HEK293T (cell line): ENCODE data around the gene AHNAK.

ENCODE experiments used
- CTCF ChIA-PET: fragments of 350-600 bp; formaldehyde crosslinking; extraction: SDS; loops from one replicate; lab custom pipeline; 2021; ENCODE audit warnings: antibody characterized with exemption, inconsistent platforms; lab: Yijun Ruan, JAX
- POLR2A ChIA-PET: fragments of 350-600 bp; formaldehyde crosslinking; extraction: SDS; loops from one replicate; lab custom pipeline; 2020; ENCODE audit warnings: antibody characterized with exemption, inconsistent platforms; lab: Yijun Ruan, JAX
- DNase-seq: peaks from one replicate; pipeline ENCODE4 v3.0.0; 2012; ENCODE audit warnings: mixed read lengths; ENCODE audit errors: extremely low spot score
- ARNT ChIP-seq: fragments of 450-650 bp; IDR thresholded peaks from 2 replicates; pipeline ENCODE4 v1.6.1; 2017; ENCODE audit warnings: mild to moderate bottlenecking
- BHLHE40 ChIP-seq: fragments of 450-650 bp; IDR thresholded peaks from 2 replicates; pipeline ENCODE4 v1.6.1; 2016; ENCODE audit warnings: mild to moderate bottlenecking, moderate library complexity, borderline replicate concordance
- CTBP1 ChIP-seq: fragments of 450-650 bp; IDR thresholded peaks from 2 replicates; pipeline ENCODE4 v1.6.1; 2016; ENCODE audit warnings: borderline replicate concordance
- ELF4 ChIP-seq: fragments of 450-650 bp; IDR thresholded peaks from 2 replicates; pipeline ENCODE4 v1.6.1; 2017; ENCODE audit warnings: antibody characterized with exemption
- FOXA1 ChIP-seq: fragments of 450-650 bp; IDR thresholded peaks from 2 replicates; pipeline ENCODE4 v1.6.1; 2016; ENCODE audit warnings: mild to moderate bottlenecking
- FOXK2 ChIP-seq: fragments of 450-650 bp; IDR thresholded peaks from 2 replicates; pipeline ENCODE4 v1.6.1; 2016; ENCODE audit warnings: mild to moderate bottlenecking
- FOXM1 ChIP-seq: fragments of 450-650 bp; IDR thresholded peaks from 2 replicates; pipeline ENCODE4 v1.6.1; 2017; ENCODE audit warnings: mild to moderate bottlenecking, borderline replicate concordance
- HDGF ChIP-seq: fragments of 450-650 bp; IDR thresholded peaks from 2 replicates; pipeline ENCODE4 v1.6.1; 2017; ENCODE audit warnings: antibody characterized with exemption, borderline replicate concordance
- L3MBTL2 ChIP-seq: fragments of 450-650 bp; conservative IDR thresholded peaks from 2 replicates; pipeline ENCODE4 v1.6.1; 2016; ENCODE audit warnings: mild to moderate bottlenecking
- LEF1 ChIP-seq: fragments of 450-650 bp; IDR thresholded peaks from 2 replicates; pipeline ENCODE4 v1.6.1; 2017; ENCODE audit warnings: mild to moderate bottlenecking, borderline replicate concordance
- NFRKB ChIP-seq: fragments of 450-650 bp; IDR thresholded peaks from 2 replicates; pipeline ENCODE4 v1.6.1; 2016; ENCODE audit warnings: mild to moderate bottlenecking, moderate library complexity
- PKNOX1 ChIP-seq: fragments of 450-650 bp; IDR thresholded peaks from 2 replicates; pipeline ENCODE4 v1.6.1; 2016
- SP1 ChIP-seq: fragments of 450-650 bp; IDR thresholded peaks from 2 replicates; pipeline ENCODE4 v1.6.1; 2017
- SUZ12 ChIP-seq: fragments of 450-650 bp; IDR thresholded peaks from 2 replicates; pipeline ENCODE4 v1.6.1; 2016; ENCODE audit warnings: mild to moderate bottlenecking
- TARDBP ChIP-seq: fragments of 450-650 bp; IDR thresholded peaks from 2 replicates; pipeline ENCODE4 v1.6.1; 2016
- ZNF384 ChIP-seq: fragments of 450-650 bp; IDR thresholded peaks from 2 replicates; pipeline ENCODE4 v1.6.1; 2016

Gene AHNAK

GRCh38 chr11:62559204-62559603, 12.6 kb upstream of the AHNAK start:
- TF ChIP-seq NFRKB (no peak), ZNF384 (no peak), ARNT (no peak), BHLHE40 (no peak), HDGF (no peak), SP1 (no peak), TARDBP (no peak), FOXA1 (no peak)
- ChIA-PET POLR2A (interaction anchor here (1.0 to 4.9 kb wide), 3 partner anchors 14 to 32 kb away, joined by 3 to 40 read pairs (median 9); partner anchors contain the start of genes EEF1G and TUT1), CTCF (interaction anchor here (1.1 to 2.4 kb wide), 4 partner anchors 14 to 135 kb away, joined by 4 to 9 read pairs (median 6); partner anchors contain the start of gene EEF1G)
- DNase-seq = no peak

- TF ChIP-seq FOXK2 (no peak), FOXA1 (no peak), FOXM1 (no peak), CTBP1 (no peak), ARNT (no peak), BHLHE40 (no peak), ZNF384 (no peak), LEF1 (no peak), SP1 (no peak), ELF4 (no peak), NFRKB (no peak), HDGF (no peak), L3MBTL2 (no peak), SUZ12 (no peak)
- ChIA-PET CTCF (interaction anchor here (1.1 to 1.2 kb wide), 2 partner anchors 15 to 134 kb away, joined by 4 to 5 read pairs; no protein-coding TSS in a partner anchor), POLR2A (interaction anchor here (1.0 to 4.9 kb wide), 3 partner anchors 14 to 33 kb away, joined by 3 to 40 read pairs (median 9); partner anchors contain the start of genes EEF1G and TUT1)
- DNase-seq = no peak
These were observed 12.1 kb upstream of the AHNAK start for GRCh38 chr11:62558669-62559068.

GRCh38 chr11:62556875-62557631, 10.4 kb upstream of the AHNAK start:
- TF ChIP-seq HDGF (no peak), LEF1 (no peak), L3MBTL2 (no peak), TARDBP (no peak), SP1 (no peak), ZNF384 (no peak), FOXM1 (no peak), BHLHE40 (no peak), PKNOX1 (no peak), FOXA1 (no peak), ARNT (no peak), NFRKB (no peak), SUZ12 (no peak)
- POLR2A ChIA-PET = interaction anchor here (0.9 to 4.9 kb wide), 7 partner anchors 10 to 132 kb away, joined by 3 to 40 read pairs (median 4); partner anchors contain the start of genes AHNAK, EEF1G, LBHD1 and UQCC3
- DNase-seq = no peak
- CTCF ChIA-PET = interaction anchor here (0.6 to 1.6 kb wide), 7 partner anchors 14 to 229 kb away, joined by 3 to 11 read pairs (median 4); no protein-coding TSS in a partner anchor

GRCh38 chr11:62556108-62556874, 9.7 kb upstream of the AHNAK start:
- ChIA-PET CTCF (interaction anchor here (0.6 to 1.6 kb wide), 6 partner anchors 13 to 228 kb away, joined by 3 to 11 read pairs (median 4); no protein-coding TSS in a partner anchor), POLR2A (interaction anchor here (0.7 to 4.9 kb wide), 8 partner anchors 9 to 125 kb away, joined by 3 to 40 read pairs (median 4); partner anchors contain the start of genes AHNAK, EEF1G, LBHD1 and UQCC3)
- peak; percentile 77 for DNase-seq
- TF ChIP-seq L3MBTL2 (no peak), SUZ12 (no peak), LEF1 (no peak), FOXK2 (no peak), BHLHE40 (no peak), HDGF (no peak), PKNOX1 (no peak), ELF4 (no peak; the same call in 1 of the 2 replicates), SP1 (no peak), ARNT (no peak), NFRKB (no peak), FOXA1 (no peak), ZNF384 (no peak), FOXM1 (no peak)

- ChIA-PET POLR2A (interaction anchor here (0.7 to 1.3 kb wide), 5 partner anchors 9 to 126 kb away, joined by 3 to 5 read pairs (median 3); partner anchors contain the start of genes AHNAK and EEF1G), CTCF (interaction anchor here (0.6 to 0.9 kb wide), 2 partner anchors 13 to 131 kb away, joined by 4 read pairs; no protein-coding TSS in a partner anchor)
- no peak for DNase-seq
- no peak for TF ChIP-seq SP1
- no peak for TF ChIP-seq FOXA1
- no peak for TF ChIP-seq PKNOX1
These were observed 9.0 kb upstream of the AHNAK start for GRCh38 chr11:62555464-62556107.
